ENCODE results near the gene RPS6KA2.
"Not testable (repeated sequence)": the region's sequence is repeated elsewhere in the genome, so short reads cannot be mapped to it uniquely, and the experiment has no call there.

The RPS6KA2 gene

GRCh38 chr6:166411271-166411670, 215.8 kb downstream of the RPS6KA2 start:
- no peak overlapping the region for H3K27ac ChIP-seq
- TF ChIP-seq ZFX (IDR thresholded peaks at IDR 0.05) (no peak), CTCF (conservative IDR thresholded peaks at IDR 0.05) (no peak)

- H3K27ac ChIP-seq: no peak overlapping the region
- no peak for TF ChIP-seq ZFX (IDR thresholded peaks at IDR 0.05)
- TF ChIP-seq CTCF (conservative IDR thresholded peaks at IDR 0.05): no peak
These were observed 216.6 kb downstream of the RPS6KA2 start for GRCh38 chr6:166410426-166410935.

DNA sequence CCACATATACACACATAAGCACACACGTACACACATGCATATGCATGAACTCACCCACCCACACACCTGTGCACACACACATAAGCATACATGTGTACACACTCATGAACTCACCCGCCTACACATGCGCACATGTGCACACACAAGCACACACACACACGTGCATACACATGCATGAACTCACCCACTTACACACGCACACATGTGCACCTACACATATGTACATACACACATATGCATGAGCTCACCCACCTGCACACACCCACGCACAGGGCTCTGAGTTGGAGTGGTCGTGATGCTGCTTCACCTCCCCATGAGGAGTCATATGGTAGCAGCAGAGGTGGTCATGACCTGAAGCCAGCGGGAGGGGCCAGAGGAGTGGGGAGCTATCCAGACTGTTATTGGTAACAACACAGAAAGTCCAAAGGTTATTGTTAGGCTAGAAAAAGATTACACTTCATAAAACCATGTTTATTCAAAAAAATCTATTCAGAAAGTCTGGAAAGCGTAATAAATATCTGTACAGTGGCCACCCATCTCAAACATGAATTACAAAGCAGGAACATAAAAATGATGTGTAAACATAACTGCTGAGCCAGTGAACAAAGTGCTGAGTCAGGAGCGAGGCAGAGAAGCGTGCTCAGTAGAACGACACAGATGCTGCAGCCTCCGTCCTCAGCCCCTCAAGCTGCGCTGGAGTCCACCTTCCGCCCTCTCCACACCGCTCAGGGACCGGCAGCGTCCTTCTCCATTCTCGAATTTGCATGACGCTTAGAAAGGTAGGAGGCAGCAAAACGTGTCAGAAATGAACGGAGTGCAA, 217.9 kb downstream of the RPS6KA2 start:
- 0 out of 2 replicates have a peak overlapping the region, but pooled peaks have one; percentile 17 for H3K27ac ChIP-seq
- no peak for TF ChIP-seq ZFX (IDR thresholded peaks at IDR 0.05)
- TF ChIP-seq CTCF (conservative IDR thresholded peaks at IDR 0.05): no peak

DNA sequence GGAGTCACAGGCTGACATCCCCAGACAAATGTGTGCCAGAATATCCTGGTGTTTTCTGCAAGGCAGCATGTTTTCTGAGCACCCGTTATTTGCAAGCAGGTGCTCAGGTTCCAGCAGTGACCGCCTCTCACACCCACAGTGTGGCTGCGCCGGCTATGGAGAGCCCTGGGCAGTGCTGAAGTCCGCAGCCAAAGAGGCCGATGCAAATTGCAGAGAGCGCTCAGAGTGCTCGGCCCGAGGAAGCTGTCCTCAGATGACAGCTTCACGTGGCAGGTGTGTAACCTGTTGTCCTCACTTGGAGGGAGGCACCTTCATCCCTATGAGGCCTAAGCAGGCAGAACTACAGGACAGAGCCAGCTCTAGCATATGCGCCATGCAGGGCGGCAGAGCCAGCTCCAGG, 220.9 kb downstream of the RPS6KA2 start:
- TF ChIP-seq CTCF (conservative IDR thresholded peaks at IDR 0.05): no peak
- no peak for TF ChIP-seq ZFX (IDR thresholded peaks at IDR 0.05)
- H3K27ac ChIP-seq: no peak overlapping the region

DNA sequence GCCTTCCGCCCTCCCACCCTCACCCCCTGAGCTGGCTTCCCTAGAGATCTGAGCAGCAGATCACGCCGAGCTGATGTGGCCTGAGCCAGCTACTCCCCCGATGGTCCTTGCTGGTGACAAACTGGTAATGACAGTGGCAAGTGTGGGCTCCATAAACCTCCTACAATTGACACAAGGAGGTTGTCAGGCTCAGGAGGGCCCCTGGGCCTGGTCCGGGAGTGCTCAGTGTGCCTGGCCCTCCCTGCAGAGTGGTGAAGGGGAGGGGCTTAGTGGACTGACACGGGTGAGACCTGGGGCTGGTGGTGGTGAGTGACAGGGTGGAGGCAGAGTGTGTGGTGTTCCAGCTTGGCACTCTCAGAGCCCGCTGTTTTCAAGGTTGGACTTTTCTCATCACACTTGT, 221.7 kb downstream of the RPS6KA2 start:
- H3K27ac ChIP-seq: no peak overlapping the region
- no peak for TF ChIP-seq CTCF (conservative IDR thresholded peaks at IDR 0.05)
- TF ChIP-seq ZFX (IDR thresholded peaks at IDR 0.05): no peak

GRCh38 chr6:166402582-166403277, 224.3 kb downstream of the RPS6KA2 start:
- TF ChIP-seq CTCF (conservative IDR thresholded peaks at IDR 0.05): no peak
- no peak for TF ChIP-seq ZFX (IDR thresholded peaks at IDR 0.05)
- H3K27ac ChIP-seq: no peak overlapping the region

GRCh38 chr6:166400649-166401250, 226.3 kb downstream of the RPS6KA2 start:
- peak; percentile 82 for TF ChIP-seq CTCF (conservative IDR thresholded peaks at IDR 0.05)
- H3K27ac ChIP-seq: not testable (repeated sequence)

Data from C4-2B (cell line).